Measurements from ENCODE around the gene CPD.

- TF ChIP-seq CTCF (conservative IDR thresholded peaks at IDR 0.05; ENCODE audit: low read depth, low read length): no peak
- TF ChIP-seq EZH2 (IDR thresholded peaks at IDR 0.05; ENCODE audit: borderline replicate concordance, low read depth, low read length, poor library complexity, severe bottlenecking): no peak
These were observed 127.2 kb downstream of the CPD start for GRCh38 chr17:30505868-30506417.
